GM18951 (cell line): ENCODE results near the gene PDCD6IP.

Experiments used
- POLR2A ChIP-seq: IDR thresholded peaks from 4 replicates; pipeline ENCODE4 v1.6.1; 2011; ENCODE audit warnings: mild to moderate bottlenecking; ENCODE audit not compliant: insufficient read length, insufficient read depth; ENCODE audit errors: extremely low read depth
- in situ Hi-C: fragments of 300-500 bp; cut with MboI; formaldehyde crosslinking; loops from one replicate; pipeline ENCODE4 v1.12.0; 2022; ENCODE audit warnings: low sequenced_read_pairs, mixed read lengths, inconsistent platforms; ENCODE audit not compliant: unreplicated experiment

Gene PDCD6IP

DNA sequence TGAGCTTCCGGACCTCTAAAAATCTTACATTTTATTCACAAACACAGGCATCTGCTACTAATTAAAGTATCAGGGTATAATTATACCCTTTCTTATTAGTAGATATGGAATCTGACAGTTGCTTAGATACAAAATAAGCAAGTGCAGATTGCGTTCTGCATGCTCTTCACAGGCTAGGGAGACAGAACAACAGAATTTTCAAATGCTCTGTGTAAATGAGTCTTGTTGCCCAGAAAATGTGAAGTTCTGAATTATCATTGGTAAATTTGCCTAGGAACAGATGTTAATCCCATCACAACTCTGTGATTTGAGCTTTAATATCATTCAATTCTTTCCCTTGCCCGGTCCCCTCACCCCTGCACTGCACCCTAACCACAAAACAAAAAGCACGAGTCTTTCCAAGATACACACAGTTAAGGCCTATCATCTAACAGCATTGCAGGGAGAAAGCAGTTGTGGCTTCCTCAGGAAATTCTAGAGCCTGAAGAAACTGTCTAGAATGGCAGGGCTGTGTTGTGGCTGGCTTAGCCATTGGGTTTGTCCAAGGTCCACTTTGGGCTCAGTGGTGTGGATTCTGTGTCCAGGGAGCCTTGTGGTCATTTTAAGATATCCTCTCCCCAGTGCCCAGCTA lies 119.8 kb downstream of the PDCD6IP start:
- in situ Hi-C loops: no loop called here
- no peak for TF ChIP-seq POLR2A
